Measurements from ENCODE around the gene TMEM184A. TPM values are rescaled to one million over a fixed set of nuclear protein-coding genes. Genes with fewer than 3 reads are reported as not detected.

The TMEM184A gene
- total RNA-seq, 4 donors from 2014 or later = 0.55 to 3.3 (median 1.3) TPM

Other genes with a start within 250 kb of the TMEM184A start
- gene MICALL2, start 96.7 kb downstream of the TMEM184A start, total RNA-seq = 1 to 10 TPM; 1.6 to 4.8 (median 2.4) TPM
- gene INTS1, start 51.8 kb downstream of the TMEM184A start, total RNA-seq = 100 to 1,000 TPM in 1 of 4 donors, 10 to 100 TPM in 3; 44.3 to 108 (median 78.8) TPM
- gene MAFK, start 25.5 kb downstream of the TMEM184A start, total RNA-seq = 100 to 1,000 TPM in 1 of 4 donors, 10 to 100 TPM in 3; 33.5 to 112 (median 75.3) TPM
- 10 to 100 TPM; 25.4 to 46.4 (median 32.2) TPM for gene PSMG3, start 13.8 kb upstream of the TMEM184A start, total RNA-seq
- gene ELFN1, start 114.1 kb upstream of the TMEM184A start, total RNA-seq = 1 to 10 TPM in 1 of 4 donors, under 1 TPM in 3; 0.12 to 1.0 (median 0.46) TPM